ENCODE measurements around the gene IGFL3. TPM values are rescaled to one million over a fixed set of nuclear protein-coding genes. Genes with fewer than 3 reads are reported as not detected.
"Not testable (repeated sequence)": the region's sequence is repeated elsewhere in the genome, so short reads cannot be mapped to it uniquely, and the experiment has no call there.

The IGFL3 gene
- total RNA-seq, 4 donors from 2014 or later = not detected

DNA sequence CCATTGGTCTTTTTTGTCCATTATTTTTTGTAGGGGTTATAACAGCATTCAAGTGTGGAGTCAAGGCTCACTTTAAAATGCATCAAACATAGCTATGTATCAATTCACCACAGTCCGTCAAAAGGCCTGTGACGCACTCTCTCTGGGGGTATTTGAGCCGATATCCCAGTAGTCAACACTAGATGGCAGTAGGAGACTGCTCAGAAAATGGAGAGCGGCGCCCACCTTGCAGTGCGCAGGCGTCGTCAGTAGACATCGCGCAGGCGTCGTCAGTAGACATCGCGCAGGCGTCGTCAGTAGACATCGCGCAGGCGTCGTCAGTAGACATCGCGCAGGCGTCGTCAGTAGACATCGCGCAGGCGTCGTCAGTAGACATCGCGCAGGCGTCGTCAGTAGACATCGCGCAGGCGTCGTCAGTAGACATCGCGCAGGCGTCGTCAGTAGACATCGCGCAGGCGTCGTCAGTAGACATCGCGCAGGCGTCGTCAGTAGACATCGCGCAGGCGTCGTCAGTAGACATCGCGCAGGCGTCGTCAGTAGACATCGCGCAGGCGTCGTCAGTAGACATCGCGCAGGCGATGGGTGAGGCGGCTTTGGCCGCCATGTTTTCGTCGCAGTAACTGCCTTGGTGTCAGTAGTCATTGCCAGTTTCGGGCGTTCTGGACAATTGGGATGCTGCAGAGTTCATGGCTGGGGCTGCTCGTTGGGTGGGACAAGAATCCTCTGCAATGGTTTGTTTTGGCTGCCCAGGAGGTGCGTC lies 45.7 kb downstream of the IGFL3 start:
- WGBS, 2 donors = 45 to 56% methylated on average over 5 to 7 of the region's 71 CpGs
- H3K27ac ChIP-seq = peak overlapping the region in 1 of 4 donors; percentile 66
- TF ChIP-seq, protein P1, sequence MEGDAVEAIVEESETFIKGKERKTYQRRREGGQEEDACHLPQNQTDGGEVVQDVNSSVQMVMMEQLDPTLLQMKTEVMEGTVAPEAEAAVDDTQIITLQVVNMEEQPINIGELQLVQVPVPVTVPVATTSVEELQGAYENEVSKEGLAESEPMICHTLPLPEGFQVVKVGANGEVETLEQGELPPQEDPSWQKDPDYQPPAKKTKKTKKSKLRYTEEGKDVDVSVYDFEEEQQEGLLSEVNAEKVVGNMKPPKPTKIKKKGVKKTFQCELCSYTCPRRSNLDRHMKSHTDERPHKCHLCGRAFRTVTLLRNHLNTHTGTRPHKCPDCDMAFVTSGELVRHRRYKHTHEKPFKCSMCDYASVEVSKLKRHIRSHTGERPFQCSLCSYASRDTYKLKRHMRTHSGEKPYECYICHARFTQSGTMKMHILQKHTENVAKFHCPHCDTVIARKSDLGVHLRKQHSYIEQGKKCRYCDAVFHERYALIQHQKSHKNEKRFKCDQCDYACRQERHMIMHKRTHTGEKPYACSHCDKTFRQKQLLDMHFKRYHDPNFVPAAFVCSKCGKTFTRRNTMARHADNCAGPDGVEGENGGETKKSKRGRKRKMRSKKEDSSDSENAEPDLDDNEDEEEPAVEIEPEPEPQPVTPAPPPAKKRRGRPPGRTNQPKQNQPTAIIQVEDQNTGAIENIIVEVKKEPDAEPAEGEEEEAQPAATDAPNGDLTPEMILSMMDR (IDR thresholded peaks at IDR 0.05) = peak in 5 of 6 experiments; percentile 44 to 71 (median 59)
- DNase-seq, H3K9me3 ChIP-seq, H3K36me3 ChIP-seq: not testable (repeated sequence)
- H3K4me3 ChIP-seq = peak overlapping the region in 1 of 4 donors; percentile 20
- H3K4me1 ChIP-seq = peaks cover 6 to 20% (median 7%) of the 10 kb centered on the region in 3 donors
- intact Hi-C loops (cut with DNase I) = loop anchor here (5.0 kb wide), 1 partner anchor 46 kb away; no protein-coding TSS in a partner anchor
- H3K27me3 ChIP-seq = peaks cover 0 to 81% (median 10%) of the 10 kb centered on the region in 4 donors

- peaks cover 0 to 89% (median 10%) of the 10 kb centered on the region in 4 donors for H3K27me3 ChIP-seq
- intact Hi-C loops (cut with DNase I) = loop anchor here (5.0 kb wide), 1 partner anchor 45 kb away; no protein-coding TSS in a partner anchor
Measured at GRCh38 chr19:46077815-46078167, 46.7 kb downstream of the IGFL3 start.

GRCh38 chr19:46076951-46077814 lies 47.3 kb downstream of the IGFL3 start:
- Histone ChIP-seq H3K27me3 (peaks cover 0 to 95% (median 10%) of the 10 kb centered on the region in 4 donors), H3K27ac (peak overlapping the region in 1 of 4 donors; percentile 18), H3K36me3 (no peaks in the 10 kb centered on the region), H3K9me3 (no peaks in the 10 kb centered on the region), H3K4me1 (peaks cover 6 to 16% (median 7%) of the 10 kb centered on the region in 3 donors), H3K4me3 (peak overlapping the region in 3 of 4 donors; percentile 34 to 55 (median 39))
- TF ChIP-seq, protein P1 (IDR thresholded peaks at IDR 0.05) = peak; percentile 61 to 95 (median 82)
- no peak for TF ChIP-seq POLR2A (IDR thresholded peaks at IDR 0.05)
- intact Hi-C loops (cut with DNase I) = loop anchor here (5.0 kb wide), 1 partner anchor 45 kb away; no protein-coding TSS in a partner anchor
- WGBS, 2 donors = 2 to 4% methylated on average over 23 to 29 of the region's 50 CpGs
- DNase-seq = no peak

More at GRCh38 chr19:46077815-46078167, 46.7 kb downstream of the IGFL3 start:
- Histone ChIP-seq H3K4me1 (peaks cover 6 to 20% (median 7%) of the 10 kb centered on the region in 3 donors), H3K36me3 (no peaks in the 10 kb centered on the region), H3K4me3 (peak overlapping the region in 2 of 4 donors; percentile 39 to 55), H3K27ac (no peak overlapping the region), H3K9me3 (no peaks in the 10 kb centered on the region)
- whole genome bisulfite sequencing, 2 donors = 19% methylated on average over 6 of the region's 6 CpGs
- no peak for DNase-seq
- no peak for TF ChIP-seq POLR2A (IDR thresholded peaks at IDR 0.05)
- TF ChIP-seq, protein P1 (IDR thresholded peaks at IDR 0.05) = peak in 1 of 6 experiments; percentile 1

DNA sequence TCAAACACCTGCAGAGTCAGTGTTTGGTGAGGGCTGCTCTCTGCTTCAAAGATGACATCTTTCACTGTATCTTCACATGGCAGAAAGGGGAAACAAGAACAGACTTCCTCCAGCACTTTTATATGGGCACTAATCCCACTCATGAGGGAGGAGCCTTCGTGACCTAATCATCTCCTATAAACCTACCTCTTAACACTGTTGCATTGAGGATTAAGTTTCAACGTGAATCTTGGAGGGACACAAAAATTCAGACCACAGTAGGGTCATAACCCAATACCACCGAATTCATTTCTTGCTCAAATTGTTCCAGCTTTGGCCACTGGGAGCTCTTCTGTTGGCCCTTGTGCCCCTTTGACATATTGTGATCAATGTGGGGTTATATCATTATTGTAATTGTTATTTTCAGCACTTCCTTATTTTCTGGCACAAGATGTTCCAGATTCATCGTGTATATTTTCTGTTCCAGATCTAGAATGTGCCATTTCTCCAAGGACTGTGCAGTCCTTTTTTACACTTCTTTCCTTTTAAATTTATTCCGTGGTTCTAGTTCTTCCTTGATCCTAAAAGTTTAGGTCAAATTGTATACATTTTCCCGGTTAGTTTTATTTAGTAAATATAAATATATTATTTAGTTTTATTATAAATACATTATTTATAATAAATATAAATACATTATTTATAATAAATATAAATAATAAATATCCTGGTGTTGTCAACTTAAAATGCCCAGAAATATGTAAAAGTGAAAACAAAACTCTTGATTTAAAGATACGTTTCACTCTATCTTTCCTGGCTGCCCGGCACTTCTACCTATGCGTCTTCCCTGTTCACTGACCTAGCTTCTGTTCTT lies 48.2 kb downstream of the IGFL3 start:
- Histone ChIP-seq H3K4me3 (no peak overlapping the region), H3K4me1 (peaks cover 6 to 14% (median 7%) of the 10 kb centered on the region in 3 donors), H3K27me3 (peaks cover 0 to 95% (median 10%) of the 10 kb centered on the region in 4 donors), H3K36me3 (no peaks in the 10 kb centered on the region), H3K9me3 (no peaks in the 10 kb centered on the region), H3K27ac (no peak overlapping the region)
- intact Hi-C loops (cut with DNase I) = loop anchor here (5.0 kb wide), 1 partner anchor 44 kb away; no protein-coding TSS in a partner anchor
- no peak for DNase-seq
- WGBS, 2 donors = 37% methylated on average over 9 of the region's 9 CpGs
- no peak for TF ChIP-seq POLR2A (IDR thresholded peaks at IDR 0.05)
- TF ChIP-seq, protein P1 (IDR thresholded peaks at IDR 0.05) = no peak

Data from esophagus squamous epithelium (tissue), 5 donors.